ENCODE data around the gene MVB12B.

The MVB12B gene

GRCh38 chr9:126383406-126384046 is 56.9 kb downstream of the MVB12B start:
- TF ChIP-seq CTCF (IDR thresholded peaks at IDR 0.05): no peak
- Histone ChIP-seq H3K4me3 (no peak overlapping the region), H3K27ac (no peak overlapping the region)
- no peak for DNase-seq (ENCODE audit: low spot score)

GRCh38 chr9:126384926-126385325 is 58.3 kb downstream of the MVB12B start:
- no peak overlapping the region for H3K4me3 ChIP-seq
- no peak for DNase-seq (ENCODE audit: low spot score)
- H3K27ac ChIP-seq: no peak overlapping the region
- no peak for TF ChIP-seq CTCF (IDR thresholded peaks at IDR 0.05)

- H3K4me3 ChIP-seq: no peak overlapping the region
- no peak for DNase-seq (ENCODE audit: low spot score)
- H3K27ac ChIP-seq: no peak overlapping the region
- TF ChIP-seq CTCF (IDR thresholded peaks at IDR 0.05): no peak
Measured at GRCh38 chr9:126386088-126386487, 59.5 kb downstream of the MVB12B start.

DNA sequence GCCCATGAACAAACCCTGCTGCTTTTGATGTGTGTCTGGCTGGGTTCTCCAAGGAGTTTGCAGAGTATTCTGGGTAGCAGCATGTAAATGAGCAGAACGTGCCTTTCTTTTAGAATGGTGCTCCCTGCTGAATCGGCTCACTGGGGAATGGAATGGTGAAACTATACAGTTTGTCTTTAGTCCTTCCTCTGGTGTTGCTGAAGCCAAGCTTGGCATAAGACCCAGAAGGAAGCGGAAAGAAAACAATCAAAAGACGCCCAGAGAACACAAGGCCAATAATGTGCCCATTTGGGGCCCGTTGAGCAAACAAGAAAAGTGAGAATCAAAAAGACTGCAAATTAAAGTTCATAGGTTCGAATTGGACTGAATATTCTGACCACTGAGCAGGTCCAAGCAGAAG is 60.1 kb downstream of the MVB12B start:
- H3K27ac ChIP-seq: no peak overlapping the region

GRCh38 chr9:126388964-126389708 is 62.5 kb downstream of the MVB12B start:
- no peak for DNase-seq (ENCODE audit: low spot score)
- TF ChIP-seq CTCF (IDR thresholded peaks at IDR 0.05): no peak
- Histone ChIP-seq H3K4me3 (no peak overlapping the region), H3K27ac (peak overlapping the region in 1 of 2 donors; percentile 4)

More for the DNA sequence above, 60.1 kb downstream of the MVB12B start:
- no peak overlapping the region for H3K4me3 ChIP-seq
- no peak for TF ChIP-seq CTCF (IDR thresholded peaks at IDR 0.05)
- no peak for DNase-seq (ENCODE audit: low spot score)

- Histone ChIP-seq H3K27ac (peak overlapping the region in 1 of 2 donors; percentile 38), H3K4me3 (no peak overlapping the region)
- no peak for TF ChIP-seq CTCF (IDR thresholded peaks at IDR 0.05)
- DNase-seq (ENCODE audit: low spot score): no peak
Measured at GRCh38 chr9:126389992-126390391, 63.4 kb downstream of the MVB12B start.

- TF ChIP-seq CTCF (IDR thresholded peaks at IDR 0.05): no peak
- no peak for DNase-seq (ENCODE audit: low spot score)
- H3K27ac ChIP-seq: no peak overlapping the region
- H3K4me3 ChIP-seq: no peak overlapping the region
Measured at GRCh38 chr9:126390923-126391322, 64.3 kb downstream of the MVB12B start.

Data from coronary artery (tissue), 2 donors.